Natural killer cell (primary cell): ENCODE data around the gene OVCA2. TPM values are rescaled to one million over a fixed set of nuclear protein-coding genes. Genes with fewer than 3 reads are reported as not detected.
A peak's percentile ranks its signal among the peaks of the same experiment; 100 is the strongest.

ENCODE experiments used
- ATAC-seq, 3 donors: fragments of 150-1000 bp in 2 of 3; fragments of 200-7000 bp in 1 of 3; cut with Tn5 transposase; 1 replicate in 1 of 3; 2 replicates in 2 of 3; pipeline ENCODE4 v1.10.0; 2021; ENCODE audit warnings: mild to moderate bottlenecking in 2 of 3, moderate library complexity in 2 of 3
- DNase-seq, 2 donors: peaks; one replicate each; pipeline versions ENCODE4 v3.0.0 to v3.0.0-alpha.2; 2013 to 2021; ENCODE audit warnings: mixed read lengths in 1 of 2
- H3K27ac ChIP-seq: one replicate; pipeline ENCODE4 v1.5.1; 2013; ENCODE audit warnings: mild to moderate bottlenecking, low read length
- H3K27me3 ChIP-seq: one replicate; pipeline ENCODE4 v1.6.1; 2013; ENCODE audit warnings: low read length; ENCODE audit not compliant: control insufficient read depth, insufficient read depth
- H3K36me3 ChIP-seq: one replicate; pipeline ENCODE4 v1.6.1; 2013; ENCODE audit warnings: low read length; ENCODE audit not compliant: control insufficient read depth, insufficient read depth
- H3K4me1 ChIP-seq: one replicate; pipeline ENCODE4 v1.6.1; 2013; ENCODE audit warnings: low read length; ENCODE audit not compliant: control insufficient read depth, insufficient read depth
- H3K4me3 ChIP-seq: one replicate; pipeline ENCODE4 v1.5.1; 2013; ENCODE audit warnings: low read length
- H3K9me3 ChIP-seq: one replicate; pipeline ENCODE4 v1.6.1; 2013; ENCODE audit warnings: low read length; ENCODE audit not compliant: control insufficient read depth, insufficient read depth
- H3K27ac Mint-ChIP-seq, 2 donors: one replicate each; pipeline ENCODE4 v1.8.0; 2022; ENCODE audit warnings: mild to moderate bottlenecking in 2 of 2, mixed read lengths in 2 of 2, moderate library complexity in 1 of 2
- H3K27me3 Mint-ChIP-seq, 2 donors: one replicate each; pipeline ENCODE4 v1.8.0; 2022; ENCODE audit warnings: low read depth in 2 of 2, mixed read lengths in 2 of 2
- H3K36me3 Mint-ChIP-seq: one replicate; pipeline ENCODE4 v1.8.0; 2022; ENCODE audit warnings: mixed read lengths
- H3K4me1 Mint-ChIP-seq, 2 donors: one replicate each; pipeline ENCODE4 v1.8.0; 2022; ENCODE audit warnings: mixed read lengths in 2 of 2
- H3K4me3 Mint-ChIP-seq: one replicate; pipeline ENCODE4 v1.8.0; 2022; ENCODE audit warnings: mild to moderate bottlenecking, moderate library complexity, mixed read lengths
- H3K9me3 Mint-ChIP-seq, 2 donors: one replicate each; pipeline ENCODE4 v1.8.0; 2022; ENCODE audit warnings: mixed read lengths in 2 of 2
- WGBS: methylation state at CpG from one replicate; pipeline ENCODE4 v1.1.7; 2013; ENCODE audit warnings: missing lambda C conversion rate; ENCODE audit not compliant: insufficient coverage; 5-methylcytosine and 5-hydroxymethylcytosine counted together
- intact Hi-C: fragments of 100-400 bp; cut with micrococcal nuclease; formaldehyde crosslinking; loops from one replicate; pipeline ENCODE4 v1.14.2; 2022
- total RNA-seq, 4 donors: library from RNA; stranded (reverse); fragments of 120-200 nt in 1 of 4; gene quantifications; one replicate each; pipeline versions ENCODE4 v1.2.3 to v1.2.4, GENCODE V29; 2013 to 2022
- TF ChIP-seq, protein P1 (sequence below): fragments of 200-600 bp; IDR thresholded peaks from one replicate; pipeline ENCODE4 v1.8.0; 2022; ENCODE audit warnings: antibody characterized with exemption

The OVCA2 gene
- total RNA-seq, 3 donors from 2014 or later (not counting 1 experiment from before 2014, with no cell fraction given), result 27.9 to 33.8 (median 28.5) TPM

DNA sequence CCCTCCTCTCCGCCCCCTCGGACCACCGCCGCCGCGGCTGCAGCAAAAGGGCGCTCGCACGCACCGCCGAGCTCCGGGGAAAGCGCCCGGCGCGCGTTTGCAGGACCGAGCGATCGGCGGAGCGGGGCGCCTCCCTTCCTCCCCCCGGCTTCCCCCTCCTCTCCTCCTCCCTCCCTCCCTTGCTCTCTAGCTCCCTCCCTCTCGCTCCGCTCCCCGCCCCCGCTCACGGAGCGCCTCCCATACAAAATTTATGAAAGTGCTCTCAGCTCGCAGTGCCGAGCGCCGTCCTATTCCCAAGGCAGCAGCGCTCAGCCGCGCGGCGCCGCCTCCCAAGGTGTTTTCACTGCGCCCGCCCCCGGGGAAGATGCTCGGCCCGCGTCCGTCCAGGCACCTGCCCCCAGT is 16.6 kb upstream of the OVCA2 start, which contains the start of gene RTN4RL1:
RTN4RL1 (minus strand) TSS at position 115 of the 402 bp plus-strand sequence. CDS start 469 bp downstream, outside the sequence.
- Mint-ChIP-seq H3K4me1 (peaks cover 11 to 24% of the 10 kb centered on the region in 2 donors), H3K4me3 (peak within 1 kb of the TSS; percentile 86), H3K27me3 (peaks cover 36 to 41% of the 10 kb centered on the region in 2 donors), H3K36me3 (no peaks in the 10 kb centered on the region), H3K9me3 (no peaks in the 10 kb centered on the region), H3K27ac (peak within 1 kb of the TSS in 1 of 2 donors; percentile 22)
- H3K27ac ChIP-seq, result no peak within 1 kb of the TSS
- DNase-seq (peak in 1 of 2 donors; percentile 88), ATAC-seq (peak in 2 of 3 donors; percentile 30 to 39)
- peaks cover 33% of the 10 kb centered on the region for H3K4me1 ChIP-seq
- H3K36me3 ChIP-seq, result no peaks in the 10 kb centered on the region
- under 1% methylated on average over 47 of the region's 47 CpGs for WGBS
- peak within 1 kb of the TSS; percentile 12 for H3K4me3 ChIP-seq
- intact Hi-C loops, result loop anchor here (10.0 kb wide), 1 partner anchor 120 kb away; no protein-coding TSS in a partner anchor
- TF ChIP-seq, protein P1, sequence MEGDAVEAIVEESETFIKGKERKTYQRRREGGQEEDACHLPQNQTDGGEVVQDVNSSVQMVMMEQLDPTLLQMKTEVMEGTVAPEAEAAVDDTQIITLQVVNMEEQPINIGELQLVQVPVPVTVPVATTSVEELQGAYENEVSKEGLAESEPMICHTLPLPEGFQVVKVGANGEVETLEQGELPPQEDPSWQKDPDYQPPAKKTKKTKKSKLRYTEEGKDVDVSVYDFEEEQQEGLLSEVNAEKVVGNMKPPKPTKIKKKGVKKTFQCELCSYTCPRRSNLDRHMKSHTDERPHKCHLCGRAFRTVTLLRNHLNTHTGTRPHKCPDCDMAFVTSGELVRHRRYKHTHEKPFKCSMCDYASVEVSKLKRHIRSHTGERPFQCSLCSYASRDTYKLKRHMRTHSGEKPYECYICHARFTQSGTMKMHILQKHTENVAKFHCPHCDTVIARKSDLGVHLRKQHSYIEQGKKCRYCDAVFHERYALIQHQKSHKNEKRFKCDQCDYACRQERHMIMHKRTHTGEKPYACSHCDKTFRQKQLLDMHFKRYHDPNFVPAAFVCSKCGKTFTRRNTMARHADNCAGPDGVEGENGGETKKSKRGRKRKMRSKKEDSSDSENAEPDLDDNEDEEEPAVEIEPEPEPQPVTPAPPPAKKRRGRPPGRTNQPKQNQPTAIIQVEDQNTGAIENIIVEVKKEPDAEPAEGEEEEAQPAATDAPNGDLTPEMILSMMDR, result no peak
- H3K9me3 ChIP-seq, result no peaks in the 10 kb centered on the region
- H3K27me3 ChIP-seq, result peaks cover 20% of the 10 kb centered on the region

GRCh38 chr17:2025622-2026309 is 16.1 kb upstream of the OVCA2 start:
- Histone ChIP-seq H3K9me3 (no peaks in the 10 kb centered on the region), H3K27ac (no peak overlapping the region), H3K4me1 (peaks cover 38% of the 10 kb centered on the region), H3K36me3 (no peaks in the 10 kb centered on the region), H3K27me3 (peaks cover 20% of the 10 kb centered on the region), H3K4me3 (no peak overlapping the region)
- ATAC-seq (no peak), DNase-seq (peak in 1 of 2 donors; percentile 53)
- Mint-ChIP-seq H3K27me3 (peaks cover 36 to 39% of the 10 kb centered on the region in 2 donors), H3K4me1 (peaks cover 16 to 30% of the 10 kb centered on the region in 2 donors), H3K9me3 (no peaks in the 10 kb centered on the region), H3K4me3 (peak overlapping the region; percentile 80), H3K27ac (peak overlapping the region in 1 of 2 donors; percentile 22), H3K36me3 (no peaks in the 10 kb centered on the region)
- WGBS, result 4% methylated on average over 55 of the region's 55 CpGs
- TF ChIP-seq, protein P1, result no peak
- intact Hi-C loops, result loop anchor here (10.0 kb wide), 1 partner anchor 121 kb away; no protein-coding TSS in a partner anchor

- TF ChIP-seq, protein P1, result no peak
- intact Hi-C loops, result loop anchor here (10.0 kb wide), 1 partner anchor 123 kb away; no protein-coding TSS in a partner anchor
- Mint-ChIP-seq H3K27me3 (peaks cover 28 to 34% of the 10 kb centered on the region in 2 donors), H3K4me3 (peak overlapping the region; percentile 50), H3K27ac (no peak overlapping the region), H3K4me1 (peaks cover 19 to 33% of the 10 kb centered on the region in 2 donors), H3K9me3 (no peaks in the 10 kb centered on the region), H3K36me3 (no peaks in the 10 kb centered on the region)
- peaks cover 2% of the 10 kb centered on the region for H3K36me3 ChIP-seq
- peaks cover 18% of the 10 kb centered on the region for H3K27me3 ChIP-seq
- no peak overlapping the region for H3K27ac ChIP-seq
- peaks cover 46% of the 10 kb centered on the region for H3K4me1 ChIP-seq
- DNase-seq (no peak), ATAC-seq (no peak)
- 58% methylated on average over 10 of the region's 11 CpGs for WGBS
- no peak overlapping the region for H3K4me3 ChIP-seq
- H3K9me3 ChIP-seq, result no peaks in the 10 kb centered on the region
These were observed 14.1 kb upstream of the OVCA2 start for GRCh38 chr17:2027528-2028233.
